ENCODE data around the gene NXN. TPM values are rescaled to one million over a fixed set of nuclear protein-coding genes. Genes with fewer than 3 reads are reported as not detected.

The NXN gene
- total RNA-seq, 1 experiment from 2014 or later = 6.0 TPM

GRCh38 chr17:983921-984320 lies 4.3 kb upstream of the NXN start:
- H3K36me3 ChIP-seq (ENCODE audit: insufficient read depth, low read length, poor library complexity, severe bottlenecking) = no peaks in the 10 kb centered on the region
- ChIA-PET POLR2A (ENCODE audit: low non-redundant PET) (no interaction called here), CTCF (no interaction called here)
- no TSS peak for BruUV-seq (replicated peaks)
- TF ChIP-seq EZH2 (IDR thresholded peaks at IDR 0.05; ENCODE audit: borderline replicate concordance, low read depth, low read length, poor library complexity, severe bottlenecking) = no peak
- no peak for TF ChIP-seq CTCF (conservative IDR thresholded peaks at IDR 0.05; ENCODE audit: low read depth, low read length)
- H3K27ac ChIP-seq (ENCODE audit: low read depth, low read length, poor library complexity, severe bottlenecking) = no peak overlapping the region
- intact Hi-C loops (cut with micrococcal nuclease; ENCODE audit: unreplicated experiment) = loop anchor here (5.0 kb wide), 1 partner anchor 572 kb away; a partner anchor contains a TSS
- DNase-seq (ENCODE audit: low spot score) = no peak
- no peaks in the 10 kb centered on the region for H3K27me3 ChIP-seq (replicated peaks; ENCODE audit: insufficient read depth, low read depth, low read length, poor library complexity)
- H3K4me3 ChIP-seq (ENCODE audit: low read depth, low read length, poor library complexity, severe bottlenecking) = no peak overlapping the region
- H3K9me3 ChIP-seq (ENCODE audit: low read depth, low read length, poor library complexity, severe bottlenecking) = no peaks in the 10 kb centered on the region
- H3K4me1 ChIP-seq (ENCODE audit: insufficient read depth, low read length, poor library complexity, severe bottlenecking) = peaks cover 3% of the 10 kb centered on the region

- CTCF ChIA-PET = interaction anchor here (0.6 to 1.6 kb wide), 17 partner anchors 15 to 570 kb away, joined by 3 to 20 read pairs (median 5); partner anchors contain the start of genes GEMIN4, TIMM22 and VPS53
- TF ChIP-seq CTCF (conservative IDR thresholded peaks at IDR 0.05; ENCODE audit: low read depth, low read length) = 0 out of 2 replicates have a peak, but pooled peaks have one; percentile 15
- TF ChIP-seq EZH2 (IDR thresholded peaks at IDR 0.05; ENCODE audit: borderline replicate concordance, low read depth, low read length, poor library complexity, severe bottlenecking) = no peak
- Histone ChIP-seq H3K27me3 (replicated peaks; ENCODE audit: insufficient read depth, low read depth, low read length, poor library complexity) (peaks cover 26% of the 10 kb centered on the region), H3K4me1 (ENCODE audit: insufficient read depth, low read length, poor library complexity, severe bottlenecking) (peaks cover 8% of the 10 kb centered on the region), H3K27ac (ENCODE audit: low read depth, low read length, poor library complexity, severe bottlenecking) (no peak overlapping the region), H3K36me3 (ENCODE audit: insufficient read depth, low read length, poor library complexity, severe bottlenecking) (no peaks in the 10 kb centered on the region), H3K4me3 (ENCODE audit: low read depth, low read length, poor library complexity, severe bottlenecking) (no peak overlapping the region), H3K9me3 (ENCODE audit: low read depth, low read length, poor library complexity, severe bottlenecking) (no peaks in the 10 kb centered on the region)
- no peak for DNase-seq (ENCODE audit: low spot score)
- no TSS peak for BruUV-seq (replicated peaks)
- intact Hi-C loops (cut with micrococcal nuclease; ENCODE audit: unreplicated experiment) = loop anchor here (1.0 to 5.0 kb wide), 2 partner anchors 186 to 569 kb away; a partner anchor contains a TSS
- POLR2A ChIA-PET (ENCODE audit: low non-redundant PET) = no interaction called here
Observed at GRCh38 chr17:981292-981658, 1.7 kb upstream of the NXN start.

GRCh38 chr17:980406-981291 lies 1.1 kb upstream of the NXN start:
- Histone ChIP-seq H3K36me3 (ENCODE audit: insufficient read depth, low read length, poor library complexity, severe bottlenecking) (no peaks in the 10 kb centered on the region), H3K27ac (ENCODE audit: low read depth, low read length, poor library complexity, severe bottlenecking) (no peak overlapping the region), H3K4me1 (ENCODE audit: insufficient read depth, low read length, poor library complexity, severe bottlenecking) (peaks cover 8% of the 10 kb centered on the region), H3K27me3 (replicated peaks; ENCODE audit: insufficient read depth, low read depth, low read length, poor library complexity) (peaks cover 32% of the 10 kb centered on the region), H3K9me3 (ENCODE audit: low read depth, low read length, poor library complexity, severe bottlenecking) (no peaks in the 10 kb centered on the region), H3K4me3 (ENCODE audit: low read depth, low read length, poor library complexity, severe bottlenecking) (peak overlapping the region; percentile 54)
- no TSS peak for BruUV-seq (replicated peaks)
- ChIA-PET POLR2A (ENCODE audit: low non-redundant PET) (no interaction called here), CTCF (interaction anchor here (0.6 to 1.6 kb wide), 21 partner anchors 16 to 570 kb away, joined by 3 to 20 read pairs (median 4); partner anchors contain the start of genes CRK, GEMIN4, TIMM22 and VPS53)
- intact Hi-C loops (cut with micrococcal nuclease; ENCODE audit: unreplicated experiment) = loop anchor here (1.0 to 5.0 kb wide), 2 partner anchors 185 to 568 kb away; a partner anchor contains a TSS
- DNase-seq (ENCODE audit: low spot score) = peak; percentile 94
- no peak for TF ChIP-seq EZH2 (IDR thresholded peaks at IDR 0.05; ENCODE audit: borderline replicate concordance, low read depth, low read length, poor library complexity, severe bottlenecking)
- peak; percentile 80 for TF ChIP-seq CTCF (conservative IDR thresholded peaks at IDR 0.05; ENCODE audit: low read depth, low read length)

Data from A673 (cell line).